T-helper 1 cell treated with Interleukin-12 subunit alpha and Interleukin-12 subunit beta and Interleukin-4 antibody, amounts not matched to agents 30 ng/mL and 1 ng/mL, for 36 hours (primary cell): ENCODE data around the gene VAV3. TPM values are rescaled to one million over a fixed set of nuclear protein-coding genes. Genes with fewer than 3 reads are reported as not detected.

Experiments used
- intact Hi-C: fragments of 100-400 bp; cut with micrococcal nuclease; formaldehyde crosslinking; loops from one replicate; pipeline ENCODE4 v1.15.1; 2024
- total RNA-seq: library from RNA; stranded (reverse); gene quantifications from 2 replicates; pipeline ENCODE4 v1.2.3, GENCODE V29; 2022

The VAV3 gene
- total RNA-seq, 1 donor from 2014 or later: 2.0 TPM

DNA sequence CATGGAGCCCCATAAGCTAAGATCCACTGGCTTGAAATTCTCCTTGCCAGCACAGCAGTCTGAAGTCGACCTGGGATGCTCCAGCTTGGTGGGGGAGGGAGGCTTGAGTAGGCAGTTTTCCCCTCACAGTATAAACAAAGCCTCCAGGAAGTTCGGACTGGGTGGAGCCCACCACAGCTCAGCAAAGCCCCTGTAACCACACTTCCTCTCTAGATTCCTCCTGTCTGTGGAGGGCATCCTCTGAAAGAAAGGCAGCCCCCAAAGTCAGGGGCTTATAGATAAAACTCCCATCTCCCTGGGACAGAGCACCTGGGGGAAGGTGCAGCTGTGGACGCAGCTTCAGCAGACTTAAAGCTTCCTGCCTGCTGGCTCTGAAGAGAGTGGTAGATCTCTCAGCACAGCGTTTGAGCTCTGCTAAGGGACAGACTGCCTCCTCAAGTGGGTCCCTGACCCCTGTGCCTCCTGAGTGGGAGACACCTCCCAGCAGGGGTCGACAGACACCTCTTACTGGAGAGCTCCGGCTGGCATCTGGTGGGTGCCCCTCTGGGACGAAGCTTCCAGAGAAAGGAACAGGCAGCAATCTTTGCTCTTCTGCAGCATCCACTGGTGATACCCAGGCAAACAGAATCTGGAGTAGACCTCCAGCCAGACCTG, 120.3 kb downstream of the VAV3 start:
- intact Hi-C loops: loop anchor here (5.0 kb wide), 1 partner anchor 283 kb away; no protein-coding TSS in a partner anchor

DNA sequence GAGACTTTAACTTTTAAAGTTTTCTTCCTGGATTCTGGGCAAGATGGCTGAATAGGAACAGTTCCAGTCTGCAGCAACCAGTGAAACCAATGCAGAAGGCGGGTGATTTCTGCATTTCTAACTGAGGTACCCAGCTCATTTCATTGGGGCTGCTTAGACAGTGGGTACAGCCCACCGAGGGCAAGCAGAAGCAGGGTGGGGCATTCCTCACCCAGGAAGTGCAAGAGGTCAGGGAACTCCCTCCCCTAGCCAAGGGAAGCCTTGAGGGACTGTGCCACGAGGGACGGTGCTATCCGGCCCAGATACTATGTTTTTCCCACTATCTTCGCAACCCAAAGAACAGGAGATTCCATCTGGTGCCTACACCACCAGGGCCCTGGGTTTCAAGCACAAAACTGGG, 121.0 kb downstream of the VAV3 start:
- intact Hi-C loops: loop anchor here (2.0 to 5.0 kb wide), 2 partner anchors 57 to 283 kb away; no protein-coding TSS in a partner anchor

DNA sequence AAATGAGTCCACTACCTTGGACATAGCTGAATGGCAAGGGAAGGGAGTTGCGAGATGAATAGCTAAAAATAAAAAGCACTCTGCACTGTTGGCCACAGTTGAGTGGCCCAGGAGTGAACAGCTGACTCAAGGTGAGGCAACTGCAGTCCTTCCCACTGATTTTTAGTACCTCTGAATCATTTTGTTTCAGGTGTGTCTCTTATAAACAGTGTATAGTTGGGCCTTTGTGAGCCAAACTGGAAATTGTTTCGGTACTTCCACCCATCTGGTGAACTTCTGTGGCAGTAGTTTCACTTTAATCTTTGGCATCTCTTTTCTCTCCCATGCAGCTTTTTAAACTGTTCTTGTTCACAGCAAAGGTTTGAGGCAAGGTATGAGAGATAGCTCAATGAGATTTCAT, 122.7 kb downstream of the VAV3 start:
- intact Hi-C loops: loop anchor here (2.0 to 5.0 kb wide), 2 partner anchors 55 to 285 kb away; no protein-coding TSS in a partner anchor

DNA sequence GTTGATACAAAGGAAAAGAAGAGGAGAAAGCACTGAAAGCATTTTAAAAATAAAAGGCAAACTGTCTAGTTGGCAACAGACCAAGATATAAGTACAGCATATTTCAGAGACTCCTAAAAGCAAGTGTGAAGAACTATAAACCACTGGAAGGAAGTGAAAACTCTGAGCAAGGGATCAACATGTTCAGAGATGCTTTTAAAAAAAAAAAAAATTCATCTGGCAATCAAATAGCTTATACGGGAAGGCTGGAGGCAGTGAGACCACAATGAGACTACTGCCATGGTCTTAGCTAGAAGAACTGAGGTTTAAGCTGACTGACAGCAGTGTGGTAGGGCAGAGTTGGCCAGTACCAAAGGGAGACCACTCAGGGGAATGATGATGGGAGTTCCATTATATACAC, 124.3 kb downstream of the VAV3 start:
- intact Hi-C loops: loop anchor here (5.0 kb wide), 1 partner anchor 287 kb away; no protein-coding TSS in a partner anchor

DNA sequence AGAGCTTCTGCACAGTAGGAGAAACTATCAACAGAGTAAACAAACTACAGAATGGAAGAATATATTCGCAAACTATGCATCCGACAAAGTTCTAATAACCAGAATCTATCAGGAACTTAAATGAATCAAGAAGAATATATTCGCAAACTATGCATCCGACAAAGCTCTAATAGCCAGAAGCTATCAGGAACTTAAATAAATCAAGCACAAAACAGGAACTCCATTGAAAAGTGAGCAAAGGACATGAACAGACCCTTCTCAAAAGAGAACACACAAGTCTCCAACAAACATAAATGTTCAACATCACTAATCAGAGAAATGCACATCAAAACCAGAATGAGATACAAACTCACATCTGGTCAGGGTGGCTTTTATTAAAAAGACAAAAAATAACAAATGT, 126.9 kb downstream of the VAV3 start:
- intact Hi-C loops: no loop called here

DNA sequence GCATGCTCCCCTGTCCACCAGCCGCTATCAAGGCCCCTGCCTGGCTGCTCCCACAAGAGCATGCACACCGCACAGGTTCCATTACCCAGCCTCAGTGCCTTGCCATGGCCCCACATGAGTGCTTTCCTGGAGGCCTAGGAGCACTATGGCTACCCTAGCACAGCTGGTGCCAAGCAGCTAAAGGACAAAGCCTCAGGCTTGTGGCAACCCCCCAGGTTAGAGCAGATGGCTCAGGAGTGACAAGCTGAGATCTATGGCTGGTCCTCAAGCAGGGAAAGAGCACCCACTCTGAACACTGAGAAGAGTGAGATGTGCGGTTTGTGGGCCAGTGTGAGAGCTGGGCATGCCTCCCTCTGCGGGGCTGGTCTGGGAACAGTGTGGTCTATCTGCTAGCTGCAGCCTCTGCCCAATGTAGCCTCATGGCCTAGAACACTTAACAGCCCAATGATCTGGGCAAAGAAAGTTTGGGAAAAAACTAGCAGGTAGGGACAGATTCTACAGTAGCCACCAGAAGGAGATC, 129.8 kb downstream of the VAV3 start:
- intact Hi-C loops: no loop called here

DNA sequence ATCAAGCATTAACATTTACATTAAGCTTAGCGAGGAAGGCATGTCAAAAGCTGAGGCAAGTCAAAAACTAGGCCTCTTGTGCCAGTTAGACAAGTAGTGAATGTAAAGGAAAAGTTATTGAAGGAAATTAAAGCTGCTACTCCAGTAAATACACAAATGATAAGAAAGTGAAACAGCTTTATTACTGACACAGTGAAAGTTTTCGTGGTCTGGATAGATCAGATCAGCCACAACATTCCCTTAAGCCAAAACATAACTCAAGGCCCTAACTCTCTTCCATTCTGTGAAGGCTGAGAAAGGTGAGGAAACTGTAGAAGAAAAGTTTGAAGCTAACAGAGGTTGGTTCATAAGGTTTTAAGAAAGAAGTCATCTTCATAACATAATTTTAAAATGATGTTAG, 131.9 kb downstream of the VAV3 start:
- intact Hi-C loops: no loop called here

DNA sequence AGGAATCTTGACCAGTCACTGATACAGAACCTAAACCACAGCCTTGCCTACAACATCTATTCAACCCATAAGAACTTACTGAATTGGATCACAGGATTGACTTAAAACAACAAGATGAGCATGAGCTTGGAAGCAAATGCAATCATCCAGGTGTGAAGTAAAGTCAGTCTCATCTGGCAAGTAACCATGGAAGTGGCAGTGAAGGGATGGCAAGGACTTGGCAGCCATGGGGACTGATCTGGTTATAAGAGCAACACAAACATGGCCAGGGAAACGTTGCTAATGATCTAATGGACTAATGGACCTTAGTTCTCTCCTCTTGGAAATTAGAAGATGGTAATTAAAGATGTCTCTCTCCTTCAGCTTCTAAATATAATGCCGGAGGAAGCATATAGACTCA, 133.1 kb downstream of the VAV3 start:
- intact Hi-C loops: no loop called here

DNA sequence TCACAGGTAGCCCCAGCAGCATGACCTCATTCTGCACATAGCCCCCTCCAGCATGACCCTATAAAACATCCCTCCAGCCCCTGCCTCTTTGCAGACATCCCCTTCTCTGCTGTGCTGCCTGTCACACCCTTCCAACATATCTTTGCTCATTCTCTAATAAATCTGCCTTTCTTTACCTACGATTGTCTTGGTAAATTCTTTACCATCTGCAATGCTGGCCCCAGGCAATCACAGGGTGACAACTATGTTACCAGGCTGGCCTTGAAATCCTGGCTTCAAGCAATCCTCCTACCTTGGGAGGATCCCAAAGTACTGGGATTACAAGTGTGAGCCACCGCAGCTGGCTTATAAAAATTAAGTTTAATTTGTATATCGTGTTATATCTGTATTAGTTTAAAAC, 134.5 kb downstream of the VAV3 start:
- intact Hi-C loops: no loop called here

DNA sequence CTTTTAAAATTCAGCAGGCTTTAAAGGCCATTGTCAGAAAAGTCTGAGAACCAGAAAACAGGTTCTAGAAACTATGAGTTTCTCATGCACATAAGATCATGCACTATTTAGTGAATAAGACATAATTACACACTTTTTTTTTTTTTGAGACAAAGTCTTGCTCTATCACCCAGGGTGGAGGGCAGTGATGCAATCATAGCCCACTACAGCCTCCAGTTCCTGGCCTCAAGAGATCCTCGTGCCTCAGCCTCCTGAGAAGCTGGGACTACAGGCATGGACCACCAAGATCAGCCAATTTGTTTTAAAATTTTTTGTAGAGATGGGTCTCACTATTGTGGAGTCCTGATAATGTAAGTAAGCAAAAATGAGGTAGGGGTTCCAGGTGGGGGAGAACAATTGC, 134.9 kb downstream of the VAV3 start:
- intact Hi-C loops: no loop called here

DNA sequence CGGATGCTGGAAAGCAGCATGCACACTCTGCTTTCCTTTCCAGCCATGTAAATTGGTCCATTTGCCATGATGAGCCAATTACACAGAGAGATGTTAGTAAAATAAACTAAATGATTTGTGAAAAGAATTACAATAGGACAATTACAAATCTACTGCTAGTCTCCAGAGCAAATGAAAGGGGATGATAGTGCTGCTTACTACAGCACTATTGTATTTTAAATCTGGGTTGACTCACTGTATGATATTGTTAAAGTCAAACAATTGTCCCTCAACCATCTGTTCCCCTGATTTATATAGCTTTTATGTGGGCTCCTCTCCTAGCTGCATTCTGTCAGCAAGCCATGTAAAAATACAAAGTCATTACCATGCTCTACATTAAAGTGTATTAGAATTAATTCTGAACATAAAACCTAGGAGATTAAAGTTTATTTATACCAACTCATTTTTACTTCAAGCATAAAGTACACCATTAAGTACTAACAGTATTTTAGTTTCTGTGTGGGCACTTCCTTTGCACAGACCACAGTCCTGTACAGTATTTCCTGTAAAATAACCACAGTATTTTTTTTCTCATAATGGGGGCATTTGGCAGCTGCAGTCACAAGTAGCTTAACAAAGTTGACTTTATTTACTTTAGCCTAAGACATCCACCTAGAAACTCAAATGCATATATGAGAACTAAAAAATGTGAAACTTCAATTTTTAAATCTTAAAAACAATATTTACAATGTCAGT, 135.8 kb downstream of the VAV3 start:
- intact Hi-C loops: no loop called here

DNA sequence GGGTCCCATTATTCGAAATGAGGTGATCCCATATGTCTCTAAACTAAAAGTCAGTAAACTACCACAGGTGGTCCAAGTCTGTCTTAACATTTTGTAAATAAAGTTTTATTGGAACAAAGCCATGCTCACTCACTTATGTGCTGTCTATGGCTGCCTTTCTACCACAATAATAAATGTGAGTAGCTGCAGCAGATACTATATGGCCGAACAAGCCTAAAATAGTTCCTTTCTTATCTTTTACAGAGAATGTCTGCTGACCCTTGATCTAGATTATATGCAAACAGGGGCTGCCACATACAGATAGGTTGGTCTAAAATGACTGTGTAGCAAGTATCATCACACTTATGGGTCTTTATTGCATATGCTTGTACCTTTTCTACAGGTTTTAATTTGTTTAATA, 140.0 kb downstream of the VAV3 start:
- intact Hi-C loops: no loop called here

DNA sequence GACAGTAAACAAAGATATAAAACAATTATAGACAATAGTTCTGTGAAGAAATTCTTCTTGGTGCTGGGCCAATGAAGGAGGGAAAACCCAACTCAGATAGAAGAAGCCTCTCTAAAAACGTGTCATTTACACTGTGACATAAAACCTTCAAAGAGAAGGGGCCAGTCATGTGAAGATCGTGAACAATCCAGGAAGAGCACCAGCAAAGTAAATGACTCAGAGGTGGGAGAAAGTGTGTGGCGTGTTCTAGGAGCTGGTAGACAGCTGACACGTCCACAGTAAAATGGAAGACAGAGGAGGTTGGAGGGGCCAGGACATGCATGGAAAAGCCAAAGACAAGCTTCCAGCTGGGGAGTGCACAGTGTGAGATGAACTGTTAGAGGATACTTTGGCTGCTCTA, 143.6 kb downstream of the VAV3 start:
- intact Hi-C loops: no loop called here

DNA sequence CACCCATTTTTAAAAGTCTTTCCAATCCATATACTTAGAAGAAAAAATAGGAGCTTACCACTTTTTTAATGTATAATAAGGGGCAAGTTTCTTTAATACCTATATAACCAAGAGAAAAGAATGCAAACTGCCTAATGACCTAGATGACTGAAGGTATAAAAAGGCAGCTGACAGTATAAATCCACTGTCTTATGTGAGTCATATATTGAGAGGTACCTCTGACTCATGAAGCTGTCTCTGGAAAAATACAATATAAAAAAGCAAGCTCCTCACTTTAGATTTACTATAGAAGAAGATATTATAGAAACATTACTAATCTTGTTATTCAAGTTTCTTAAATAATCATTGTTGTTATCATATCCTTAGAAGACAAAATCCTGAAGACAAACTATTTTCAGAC, 144.2 kb downstream of the VAV3 start:
- intact Hi-C loops: no loop called here

DNA sequence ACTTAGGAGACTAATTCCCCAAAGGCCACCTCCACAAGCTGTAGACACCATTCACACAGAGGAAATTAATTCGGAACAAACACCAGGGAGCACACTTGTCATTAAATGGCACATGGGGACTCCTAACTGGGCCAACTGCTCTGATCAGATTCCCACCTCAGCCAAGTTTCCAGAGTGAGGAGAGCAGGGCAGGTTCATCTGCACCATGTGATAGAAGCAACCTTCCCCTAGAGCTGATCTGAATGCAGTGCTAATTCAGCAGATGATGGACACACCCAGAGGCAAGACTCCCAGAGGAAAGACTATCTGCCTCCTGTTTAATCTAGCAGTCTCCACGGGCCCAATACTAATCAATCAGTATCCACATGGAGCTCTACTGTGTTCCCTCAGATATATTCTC, 147.0 kb downstream of the VAV3 start:
- intact Hi-C loops: no loop called here

DNA sequence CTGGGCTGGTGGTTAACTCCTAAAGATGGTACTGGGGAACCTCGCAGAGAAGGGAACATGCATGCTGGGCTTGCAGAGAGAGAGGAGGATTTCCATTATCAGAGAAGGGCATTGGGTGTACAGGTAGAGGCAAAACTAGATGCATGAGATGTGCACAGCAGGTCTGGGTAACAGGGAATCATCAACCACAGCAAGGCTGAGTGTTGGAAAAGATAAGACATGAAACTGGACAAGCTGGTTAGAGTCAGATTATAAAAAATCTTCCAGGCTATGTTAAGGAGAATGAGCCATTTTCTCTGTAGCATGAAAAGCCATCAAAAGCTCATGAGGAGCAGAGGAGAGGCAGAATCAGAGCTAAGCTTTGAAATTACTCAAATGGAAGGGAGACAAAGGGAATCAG, 147.8 kb downstream of the VAV3 start:
- intact Hi-C loops: no loop called here

DNA sequence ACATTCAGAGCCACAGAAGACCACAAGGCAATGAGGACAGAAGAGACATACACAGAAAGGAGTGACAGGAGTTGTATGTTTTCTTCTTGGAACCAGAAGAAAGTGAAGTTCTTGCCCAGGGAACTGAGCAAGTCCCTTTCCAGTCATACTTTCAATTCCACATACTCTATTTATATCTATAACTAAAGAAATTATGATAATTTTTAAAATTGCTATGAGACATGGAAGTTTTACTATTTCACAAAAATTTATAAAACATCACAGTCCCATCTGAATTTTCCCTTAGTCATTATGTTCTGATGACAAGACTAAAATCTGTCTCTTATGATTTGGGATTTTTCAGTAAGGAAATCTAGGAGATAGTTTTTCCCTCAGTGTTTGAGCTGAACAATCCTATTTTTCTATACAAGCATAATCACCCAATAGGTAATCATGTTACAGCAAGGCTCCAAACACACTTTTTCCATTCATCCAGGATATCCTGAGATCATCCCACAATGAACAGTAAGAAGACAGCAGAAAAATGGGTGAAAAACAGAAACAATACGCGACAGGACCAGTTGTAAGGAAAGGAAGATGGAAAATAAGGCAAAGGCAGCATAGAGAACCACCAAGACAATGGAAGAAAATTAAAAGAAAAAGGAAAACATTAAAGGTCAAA, 154.6 kb downstream of the VAV3 start:
- intact Hi-C loops: no loop called here

DNA sequence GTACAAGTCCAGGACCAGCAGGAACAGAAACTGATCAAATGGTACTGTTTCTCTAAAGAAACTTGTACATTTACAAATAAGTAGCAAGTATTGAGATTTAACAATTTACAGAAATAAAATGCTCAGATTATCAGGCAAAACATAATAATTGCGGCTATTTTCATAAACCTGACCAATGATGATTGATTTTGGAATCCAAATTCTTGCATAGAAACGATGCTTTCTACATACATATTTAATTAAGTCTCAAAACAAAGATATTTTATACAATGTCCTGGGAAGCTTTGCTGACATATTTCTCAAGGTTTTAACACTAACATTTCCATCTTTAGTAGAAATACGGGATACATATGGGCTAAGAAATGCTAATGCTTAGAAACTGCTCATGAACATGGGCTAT, 157.1 kb downstream of the VAV3 start:
- intact Hi-C loops: no loop called here

DNA sequence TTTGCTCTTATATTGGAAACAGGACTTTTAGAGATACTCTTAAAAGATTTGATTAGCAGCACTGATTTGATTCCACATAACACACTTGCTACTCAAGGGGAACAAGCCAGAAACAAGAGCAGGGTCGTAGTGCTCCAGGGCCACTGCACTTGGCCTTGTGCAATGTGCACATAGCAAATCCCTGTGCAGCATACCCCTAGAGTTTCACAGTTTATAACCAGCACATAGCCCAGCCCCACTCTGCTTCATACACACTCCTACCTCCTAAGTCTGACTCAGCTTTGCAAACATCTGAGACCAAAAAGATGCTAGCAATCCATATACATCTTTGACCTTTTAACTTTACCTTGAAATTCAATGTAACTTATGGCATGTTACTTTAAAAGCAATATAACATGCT, 157.6 kb downstream of the VAV3 start:
- intact Hi-C loops: no loop called here

DNA sequence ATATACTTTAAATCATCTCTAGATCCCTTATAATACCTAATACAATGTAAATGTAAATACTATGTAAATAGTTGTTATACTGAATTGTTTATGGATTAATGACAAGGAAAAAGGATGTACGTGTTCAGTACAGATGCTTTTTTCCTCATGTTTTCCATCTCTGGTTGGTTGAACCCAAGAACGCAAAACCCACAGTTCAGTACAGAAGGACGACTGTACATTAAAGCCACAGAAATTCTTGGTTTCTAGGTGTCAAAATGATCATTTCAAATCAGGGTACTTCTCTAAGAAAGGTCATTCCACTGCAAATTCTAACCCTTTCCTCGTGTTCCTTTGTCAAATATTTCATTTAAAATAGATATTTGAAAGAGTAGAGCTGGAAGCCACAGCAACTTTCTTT, 158.1 kb downstream of the VAV3 start:
- intact Hi-C loops: no loop called here

DNA sequence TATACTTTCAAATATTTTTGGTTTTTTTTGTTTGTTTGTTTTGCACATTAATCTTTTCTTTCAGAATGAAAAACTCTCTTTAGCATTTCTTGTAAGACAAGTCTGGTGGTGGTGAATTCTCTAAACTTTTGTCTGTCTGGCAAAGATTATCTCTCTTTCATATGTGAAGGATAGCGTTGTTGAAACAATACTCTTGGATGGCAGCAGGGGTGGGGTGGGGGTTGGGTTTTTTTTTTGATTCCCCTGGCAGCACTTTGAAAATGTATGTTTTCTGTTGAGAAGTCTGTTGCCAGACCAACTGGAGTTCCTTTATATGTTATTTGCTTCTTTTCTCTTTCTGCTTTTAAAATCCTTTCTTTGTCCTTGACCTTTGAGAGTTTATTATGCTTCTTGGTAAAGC, 160.2 kb downstream of the VAV3 start:
- intact Hi-C loops: no loop called here

DNA sequence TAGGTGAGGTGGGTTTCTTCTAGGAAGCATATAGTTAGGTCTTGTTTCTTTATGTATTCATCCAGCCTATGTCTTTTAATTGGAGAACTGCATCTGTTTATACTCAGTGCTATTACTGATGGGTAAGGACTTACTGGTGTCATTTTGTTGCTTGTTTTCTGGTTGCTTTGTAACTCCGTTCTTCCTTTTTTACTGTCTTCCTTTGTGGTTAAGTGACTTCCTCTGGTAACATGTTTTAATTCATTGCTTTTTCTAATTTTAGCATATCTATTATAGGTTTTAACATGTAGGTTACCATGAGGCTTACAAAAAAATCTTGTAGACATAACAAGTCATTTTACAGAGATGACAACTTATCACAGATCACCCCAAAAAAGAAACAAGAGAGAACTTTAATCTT, 160.8 kb downstream of the VAV3 start:
- intact Hi-C loops: no loop called here
